Left lung (tissue), 10 donors: ENCODE results near the gene FAM193B. TPM values are rescaled to one million over a fixed set of nuclear protein-coding genes. Genes with fewer than 3 reads are reported as not detected.
A peak's percentile ranks its signal among the peaks of the same experiment; 100 is the strongest.

ENCODE experiments used
- ATAC-seq: fragments of 200-7000 bp; cut with Tn5 transposase; one replicate; pipeline ENCODE4 v1.9.1; 2020; ENCODE audit warnings: moderate library complexity
- DNase-seq, 4 donors: peaks; one replicate each; pipeline ENCODE4 v3.0.0-alpha.2; 2013 to 2020
- H3K27ac ChIP-seq, 2 donors: fragments of 200-600 bp; sonication (generic) in 1 of 2; one replicate each; pipeline versions ENCODE4 v1.5.0 to v1.8.0; 2020 to 2021
- H3K27me3 ChIP-seq, 2 donors: fragments of 200-600 bp; sonication (generic) in 1 of 2; one replicate each; pipeline versions ENCODE4 v1.5.0 to v1.8.0; 2020 to 2021
- H3K36me3 ChIP-seq, 2 donors: fragments of 200-600 bp; sonication (generic) in 1 of 2; one replicate each; pipeline versions ENCODE4 v1.5.0 to v1.8.0; 2020 to 2021
- H3K4me1 ChIP-seq, 2 donors: fragments of 200-600 bp; one replicate each; pipeline ENCODE4 v1.8.0; 2021
- H3K4me3 ChIP-seq, 2 donors: fragments of 200-600 bp; sonication (generic) in 1 of 2; one replicate each; pipeline versions ENCODE4 v1.5.0 to v1.8.0; 2020 to 2021; ENCODE audit warnings: mild to moderate bottlenecking in 1 of 2
- H3K9me3 ChIP-seq, 2 donors: fragments of 200-600 bp; sonication (generic) in 1 of 2; one replicate each; pipeline versions ENCODE4 v1.5.0 to v1.8.0; 2020 to 2021
- intact Hi-C, 2 donors: fragments of 100-400 bp; cut with DNase I; formaldehyde crosslinking; loops; one replicate each; pipeline versions ENCODE4 v1.11.2 to v1.14.2; 2022
- polyA plus RNA-seq, 6 donors: library from polyadenylated mRNA; unstranded; fragments of 120-200 nt; gene quantifications; one replicate each; pipeline ENCODE4 v1.2.1, GENCODE V29; 2013; ENCODE audit not compliant: insufficient read length in 6 of 6
- total RNA-seq, 2 donors: library from RNA; stranded (reverse); fragmentation: NEBNext Ultra II Directional; extraction: Animal tissue kit (Norgen Biotek cat#: 25700); gene quantifications; one replicate each; pipeline ENCODE4 v1.2.1, GENCODE V29; 2021
- TF ChIP-seq, protein P1 (sequence below), 2 donors: fragments of 200-600 bp; sonication (generic) in 1 of 2; IDR thresholded peaks; one replicate each; pipeline versions ENCODE4 v1.5.0 to v1.8.0; 2021; ENCODE audit warnings: antibody characterized with exemption in 2 of 2
- donor health status: DM: no; HTN: yes; CAD: no.
- donor health status: DM: no; HTN: no; CAD: no.

The FAM193B gene
- total and polyA plus RNA-seq, 8 donors = 64.3 to 112 (median 91.9) TPM

DNA sequence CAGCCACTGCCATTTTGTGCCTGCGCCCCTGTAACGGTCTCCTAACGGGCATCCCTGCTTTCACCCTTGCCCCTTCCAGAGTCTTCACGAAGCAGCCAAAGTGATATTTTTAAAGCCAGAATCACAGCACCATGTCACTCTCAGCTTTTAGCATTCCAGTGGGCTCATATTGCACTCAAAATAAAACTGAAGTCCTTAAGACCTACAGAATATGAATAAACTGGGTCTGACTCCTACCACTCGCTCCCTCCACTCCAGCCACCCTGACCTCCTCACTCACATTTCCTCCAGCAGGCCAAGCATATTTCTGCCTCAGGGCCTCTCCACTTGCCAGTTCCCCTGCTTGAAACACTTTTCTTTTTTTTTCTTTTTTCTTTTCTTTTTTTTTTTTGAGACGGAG is 54.5 kb downstream of the FAM193B start:
- Histone ChIP-seq H3K27me3 (peaks cover 0 to 10% of the 10 kb centered on the region in 2 donors), H3K27ac (no peak overlapping the region), H3K4me1 (peaks cover 23 to 56% of the 10 kb centered on the region in 2 donors), H3K9me3 (no peaks in the 10 kb centered on the region), H3K4me3 (no peak overlapping the region), H3K36me3 (peaks cover 0 to 28% of the 10 kb centered on the region in 2 donors)
- intact Hi-C loops = loop anchor here in 1 of 2 donors (5.0 kb wide), 1 partner anchor 108 kb away; no protein-coding TSS in a partner anchor
- TF ChIP-seq, protein P1, sequence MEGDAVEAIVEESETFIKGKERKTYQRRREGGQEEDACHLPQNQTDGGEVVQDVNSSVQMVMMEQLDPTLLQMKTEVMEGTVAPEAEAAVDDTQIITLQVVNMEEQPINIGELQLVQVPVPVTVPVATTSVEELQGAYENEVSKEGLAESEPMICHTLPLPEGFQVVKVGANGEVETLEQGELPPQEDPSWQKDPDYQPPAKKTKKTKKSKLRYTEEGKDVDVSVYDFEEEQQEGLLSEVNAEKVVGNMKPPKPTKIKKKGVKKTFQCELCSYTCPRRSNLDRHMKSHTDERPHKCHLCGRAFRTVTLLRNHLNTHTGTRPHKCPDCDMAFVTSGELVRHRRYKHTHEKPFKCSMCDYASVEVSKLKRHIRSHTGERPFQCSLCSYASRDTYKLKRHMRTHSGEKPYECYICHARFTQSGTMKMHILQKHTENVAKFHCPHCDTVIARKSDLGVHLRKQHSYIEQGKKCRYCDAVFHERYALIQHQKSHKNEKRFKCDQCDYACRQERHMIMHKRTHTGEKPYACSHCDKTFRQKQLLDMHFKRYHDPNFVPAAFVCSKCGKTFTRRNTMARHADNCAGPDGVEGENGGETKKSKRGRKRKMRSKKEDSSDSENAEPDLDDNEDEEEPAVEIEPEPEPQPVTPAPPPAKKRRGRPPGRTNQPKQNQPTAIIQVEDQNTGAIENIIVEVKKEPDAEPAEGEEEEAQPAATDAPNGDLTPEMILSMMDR (IDR thresholded peaks at IDR 0.05) = no peak
- ATAC-seq (no peak), DNase-seq (no peak)

DNA sequence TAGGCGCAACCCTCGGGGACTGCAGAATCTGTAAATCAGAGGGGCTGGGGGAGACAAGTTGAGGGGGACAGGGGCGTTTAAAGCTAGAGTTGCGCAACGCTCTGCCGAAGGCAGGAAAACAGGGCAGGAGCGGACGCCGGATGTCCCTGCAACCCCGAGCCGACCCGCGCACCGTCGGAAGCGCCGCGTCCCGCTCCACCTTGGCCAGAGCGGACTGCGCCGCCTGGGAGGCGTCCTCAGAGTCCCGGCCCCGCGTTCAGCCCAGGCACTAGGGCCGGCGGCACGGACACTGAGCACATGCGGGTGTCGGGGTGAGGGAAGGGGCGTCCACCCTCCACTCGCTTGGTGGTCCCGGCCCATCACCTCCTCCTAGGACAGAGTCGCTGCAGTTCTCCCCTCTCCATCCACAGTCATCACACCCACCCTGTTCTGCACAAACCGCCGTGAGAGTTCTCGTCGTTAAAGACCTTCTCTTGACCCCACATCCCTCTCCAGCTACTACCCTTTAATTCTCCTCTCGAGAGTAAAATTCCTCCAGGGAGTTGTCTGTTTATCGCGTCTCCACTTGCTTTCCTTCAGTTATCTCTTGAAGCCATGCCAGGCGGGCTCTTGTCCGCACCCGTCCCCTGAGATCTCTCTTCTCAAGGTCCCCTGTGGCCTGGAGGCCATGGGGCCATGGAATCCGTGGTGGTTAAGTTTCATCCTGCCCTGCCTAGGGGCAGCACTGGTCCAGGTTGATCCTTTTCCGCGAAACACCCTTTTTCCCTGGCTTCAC is 56.2 kb downstream of the FAM193B start:
- ATAC-seq = peak; percentile 6
- peaks cover 0 to 12% of the 10 kb centered on the region in 2 donors for H3K36me3 ChIP-seq
- TF ChIP-seq, protein P1 (IDR thresholded peaks at IDR 0.05) = no peak
- H3K4me3 ChIP-seq = peak overlapping the region; percentile 73 to 80
- peak in 2 of 4 donors; percentile 62 to 91 for DNase-seq
- H3K27me3 ChIP-seq = peaks cover 0 to 10% of the 10 kb centered on the region in 2 donors
- intact Hi-C loops = no loop called here
- peak overlapping the region; percentile 42 to 92 for H3K27ac ChIP-seq
- peaks cover 35 to 69% of the 10 kb centered on the region in 2 donors for H3K4me1 ChIP-seq
- no peaks in the 10 kb centered on the region for H3K9me3 ChIP-seq

GRCh38 chr5:177497292-177498012 is 56.9 kb downstream of the FAM193B start, which contains the start of gene PDLIM7:
PDLIM7 (minus strand) TSS chr5:177497604; CDS start chr5:177496512, 1,092 bp downstream.
- intact Hi-C loops = no loop called here
- TF ChIP-seq, protein P1 (IDR thresholded peaks at IDR 0.05) = peak in 1 of 2 donors; percentile 19

GRCh38 chr5:177496727-177497291 is 57.6 kb downstream of the FAM193B start:
- H3K9me3 ChIP-seq = no peaks in the 10 kb centered on the region
- peaks cover 0 to 15% of the 10 kb centered on the region in 2 donors for H3K36me3 ChIP-seq
- peak overlapping the region; percentile 91 to 92 for H3K27ac ChIP-seq
- H3K4me1 ChIP-seq = peaks cover 36 to 76% of the 10 kb centered on the region in 2 donors
- peak overlapping the region; percentile 73 to 80 for H3K4me3 ChIP-seq
- ATAC-seq (peak; percentile 18), DNase-seq (peak in 3 of 4 donors; percentile 81 to 92 (median 89))
- H3K27me3 ChIP-seq = peaks cover 0 to 10% of the 10 kb centered on the region in 2 donors
- TF ChIP-seq, protein P1 (IDR thresholded peaks at IDR 0.05) = no peak
- intact Hi-C loops = no loop called here

More at GRCh38 chr5:177497292-177498012, 56.9 kb downstream of the FAM193B start, which contains the start of gene PDLIM7:
- peak; percentile 89 for ATAC-seq
- peak within 1 kb of the TSS; percentile 91 to 92 for H3K27ac ChIP-seq
- no peaks in the 10 kb centered on the region for H3K9me3 ChIP-seq
- H3K36me3 ChIP-seq = peaks cover 0 to 12% of the 10 kb centered on the region in 2 donors
- peaks cover 0 to 10% of the 10 kb centered on the region in 2 donors for H3K27me3 ChIP-seq
- peak; percentile 97 to 99 (median 98) for DNase-seq
- peaks cover 36 to 76% of the 10 kb centered on the region in 2 donors for H3K4me1 ChIP-seq
- H3K4me3 ChIP-seq = peak within 1 kb of the TSS; percentile 73 to 80
